A673 (cell line): ENCODE measurements around the gene CRK. TPM values are rescaled to one million over a fixed set of nuclear protein-coding genes. Genes with fewer than 3 reads are reported as not detected.

Experiments
- BruUV-seq: library from RNA; stranded (reverse); fragments of 400-500 nt; replicated peaks from 2 replicates; lab custom pipeline; 2021; lab: Mats Ljungman, UMichigan
- CTCF ChIA-PET: fragments of 300-600 bp; sonication (Branson Sonifier 250); formaldehyde crosslinking; loops from one replicate; lab custom pipeline; 2022; ENCODE audit warnings: antibody characterized with exemption; lab: Charles Lee
- POLR2A ChIA-PET: fragments of 300-600 bp; sonication (Branson Sonifier 250); formaldehyde crosslinking; loops from one replicate; lab custom pipeline; 2022; ENCODE audit warnings: antibody characterized with exemption; ENCODE audit not compliant: low non-redundant PET; lab: Charles Lee
- DNase-seq: peaks from one replicate; pipeline ENCODE4 v3.0.0-alpha.2; 2015; ENCODE audit warnings: low spot score
- H3K27ac ChIP-seq: fragments of 200-600 bp; sonication (generic); 2 replicates; pipeline ENCODE4 v1.5.1; 2016; ENCODE audit warnings: mixed run types, low read depth, mild to moderate bottlenecking, mixed read lengths, antibody characterized with exemption, low read length; ENCODE audit not compliant: poor library complexity, severe bottlenecking
- H3K27me3 ChIP-seq: fragments of 200-600 bp; sonication (generic); replicated peaks from 2 replicates; pipeline ENCODE4 v1.6.1; 2017; ENCODE audit warnings: mixed run types, low read depth, mild to moderate bottlenecking, mixed read lengths, antibody characterized with exemption, low read length; ENCODE audit not compliant: insufficient read depth, poor library complexity
- H3K36me3 ChIP-seq: fragments of 200-600 bp; sonication (generic); 2 replicates; pipeline ENCODE4 v1.6.1; 2016; ENCODE audit warnings: mixed run types, mild to moderate bottlenecking, mixed read lengths, antibody characterized with exemption, low read length; ENCODE audit not compliant: insufficient read depth, poor library complexity, severe bottlenecking
- H3K4me1 ChIP-seq: fragments of 200-600 bp; sonication (generic); 2 replicates; pipeline ENCODE4 v1.6.1; 2017; ENCODE audit warnings: mixed run types, mild to moderate bottlenecking, mixed read lengths, antibody characterized with exemption, low read length; ENCODE audit not compliant: insufficient read depth, poor library complexity, severe bottlenecking
- H3K4me3 ChIP-seq: fragments of 200-600 bp; sonication (generic); 2 replicates; pipeline ENCODE4 v1.5.1; 2016; ENCODE audit warnings: low read depth, mixed run types, mild to moderate bottlenecking, mixed read lengths, low read length; ENCODE audit not compliant: poor library complexity, severe bottlenecking
- H3K9me3 ChIP-seq: fragments of 200-600 bp; sonication (generic); 2 replicates; pipeline ENCODE4 v1.6.1; 2016; ENCODE audit warnings: mixed run types, low read depth, mild to moderate bottlenecking, mixed read lengths, antibody characterized with exemption, low read length; ENCODE audit not compliant: poor library complexity, severe bottlenecking
- CTCF ChIP-seq: fragments of 300-800, 200-600 bp; sonication (generic); conservative IDR thresholded peaks from 2 replicates; pipeline ENCODE4 v1.5.1; 2017; ENCODE audit warnings: low read depth, mild to moderate bottlenecking, antibody characterized with exemption, low read length, moderate library complexity, mixed read lengths
- EZH2 ChIP-seq: fragments of 200-600 bp; sonication (generic); IDR thresholded peaks from 2 replicates; pipeline ENCODE4 v1.6.1; 2017; ENCODE audit warnings: borderline replicate concordance, low read depth, mild to moderate bottlenecking, mixed read lengths, antibody characterized with exemption, low read length; ENCODE audit not compliant: poor library complexity, severe bottlenecking
- intact Hi-C: fragments of 100-400 bp; cut with micrococcal nuclease; formaldehyde crosslinking; loops from one replicate; pipeline ENCODE4 v1.10.0; 2022; ENCODE audit not compliant: unreplicated experiment
- total RNA-seq: library from RNA; stranded (reverse); gene quantifications from 2 replicates; pipeline ENCODE4 v1.2.3, GENCODE V29; 2021

The CRK gene
- total RNA-seq, 1 experiment from 2014 or later, result 85.9 TPM

GRCh38 chr17:1488826-1489270 is 32.8 kb upstream of the CRK start:
- TF ChIP-seq EZH2 (no peak), CTCF (no peak)
- no peak for DNase-seq
- H3K9me3 ChIP-seq, result no peaks in the 10 kb centered on the region
- intact Hi-C loops, result no loop called here
- H3K36me3 ChIP-seq, result no peaks in the 10 kb centered on the region
- POLR2A ChIA-PET, result no interaction called here
- peaks cover 16% of the 10 kb centered on the region for H3K4me1 ChIP-seq
- BruUV-seq, result no TSS peak
- H3K4me3 ChIP-seq, result peak overlapping the region; percentile 79
- H3K27me3 ChIP-seq, result no peaks in the 10 kb centered on the region
- peak overlapping the region; percentile 84 for H3K27ac ChIP-seq
- CTCF ChIA-PET, result no interaction called here

- TF ChIP-seq EZH2, result no peak
- TF ChIP-seq CTCF, result no peak
- intact Hi-C loops, result no loop called here
- no peaks in the 10 kb centered on the region for H3K9me3 ChIP-seq
- H3K27me3 ChIP-seq, result no peaks in the 10 kb centered on the region
- H3K27ac ChIP-seq, result peak overlapping the region; percentile 84
- peaks cover 16% of the 10 kb centered on the region for H3K4me1 ChIP-seq
- ChIA-PET POLR2A (no interaction called here), CTCF (interaction anchor here (0.6 kb wide), 1 partner anchor 122 kb away, joined by 3 read pairs; no protein-coding TSS in a partner anchor)
- peak; percentile 86 for DNase-seq
- peaks cover 3% of the 10 kb centered on the region for H3K36me3 ChIP-seq
- H3K4me3 ChIP-seq, result peak overlapping the region; percentile 79
- no TSS peak for BruUV-seq
Measured at GRCh38 chr17:1487939-1488825, 32.1 kb upstream of the CRK start.

- CTCF ChIA-PET, result interaction anchor here (0.6 kb wide), 1 partner anchor 121 kb away, joined by 3 read pairs; no protein-coding TSS in a partner anchor
- H3K36me3 ChIP-seq, result peaks cover 10% of the 10 kb centered on the region
- BruUV-seq, result no TSS peak
- peaks cover 16% of the 10 kb centered on the region for H3K4me1 ChIP-seq
- H3K4me3 ChIP-seq, result peak overlapping the region; percentile 79
- peak; percentile 93 for DNase-seq
- intact Hi-C loops, result no loop called here
- TF ChIP-seq CTCF (no peak), EZH2 (no peak)
- peak overlapping the region; percentile 84 for H3K27ac ChIP-seq
- no peaks in the 10 kb centered on the region for H3K27me3 ChIP-seq
- POLR2A ChIA-PET, result interaction anchor here (0.7 kb wide), 1 partner anchor 9 kb away, joined by 3 read pairs; no protein-coding TSS in a partner anchor
- H3K9me3 ChIP-seq, result no peaks in the 10 kb centered on the region
Measured at GRCh38 chr17:1486802-1487695, 31.0 kb upstream of the CRK start.
